Inflammatory macrophage (primary cell): ENCODE data around the gene MYO10.
"Not testable (repeated sequence)": the region's sequence is repeated elsewhere in the genome, so short reads cannot be mapped to it uniquely, and the experiment has no call there.

Experiments used
- DNase-seq, 2 donors: peaks; one replicate each; pipeline ENCODE4 v3.0.0-alpha.2; 2020 to 2022

The MYO10 gene

DNA sequence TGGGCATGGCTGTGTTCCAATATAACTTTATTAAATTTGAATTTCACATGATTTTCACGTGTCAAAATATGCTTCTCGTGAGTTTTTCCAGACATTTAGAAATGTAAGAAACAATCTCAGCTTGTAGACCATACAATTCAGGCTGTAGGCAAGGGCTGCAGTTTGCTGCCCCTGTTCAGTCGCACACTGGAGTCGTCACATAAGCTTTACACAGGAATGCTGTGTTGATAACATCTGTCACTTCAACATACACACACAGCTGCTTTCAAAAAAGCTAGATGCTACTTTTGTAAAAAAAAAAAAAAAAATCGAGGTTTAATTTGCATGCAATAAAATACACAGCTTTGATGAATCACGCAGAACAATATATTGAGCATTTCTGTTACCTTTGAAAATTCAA, 77.9 kb downstream of the MYO10 start:
- no peak for DNase-seq

DNA sequence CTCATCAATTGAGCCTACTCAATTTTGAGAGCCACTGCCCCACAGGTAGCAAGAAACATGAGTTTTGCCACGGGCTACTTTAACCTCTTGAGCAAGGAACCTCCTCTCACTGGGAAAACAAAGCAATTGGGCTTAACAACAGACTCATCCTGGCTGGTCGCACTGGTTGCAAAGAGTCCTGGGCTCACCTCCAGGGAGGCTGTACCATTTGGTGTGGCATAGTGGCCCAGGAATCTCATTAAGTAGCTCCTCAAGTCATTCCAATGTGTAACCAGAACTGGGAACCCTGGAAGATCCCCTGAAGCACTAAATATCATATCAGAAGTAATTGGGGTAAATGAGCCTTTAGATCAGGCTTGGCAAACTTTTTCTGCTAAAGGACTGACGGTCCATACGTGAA, 78.5 kb downstream of the MYO10 start:
- DNase-seq = no peak

DNA sequence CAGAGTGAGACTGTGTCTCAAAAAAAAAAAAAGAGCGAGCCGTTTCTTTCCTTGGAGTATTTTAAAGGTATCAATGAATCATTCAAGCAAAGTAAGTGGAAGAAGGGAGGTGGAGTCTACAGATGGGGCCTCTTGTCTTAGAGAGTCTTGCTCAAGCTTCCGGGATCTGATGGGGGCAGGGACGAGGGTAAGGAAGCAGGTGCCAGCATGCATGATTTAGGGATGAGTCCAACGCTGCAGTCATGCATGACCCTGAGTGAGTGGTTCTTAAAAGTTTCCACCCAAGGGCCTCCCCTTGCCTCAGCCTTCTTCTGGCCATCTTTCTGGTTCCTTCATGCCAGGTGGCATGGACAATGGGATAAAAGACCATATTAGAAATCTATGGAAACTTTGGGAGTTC, 79.6 kb downstream of the MYO10 start:
- DNase-seq = no peak

DNA sequence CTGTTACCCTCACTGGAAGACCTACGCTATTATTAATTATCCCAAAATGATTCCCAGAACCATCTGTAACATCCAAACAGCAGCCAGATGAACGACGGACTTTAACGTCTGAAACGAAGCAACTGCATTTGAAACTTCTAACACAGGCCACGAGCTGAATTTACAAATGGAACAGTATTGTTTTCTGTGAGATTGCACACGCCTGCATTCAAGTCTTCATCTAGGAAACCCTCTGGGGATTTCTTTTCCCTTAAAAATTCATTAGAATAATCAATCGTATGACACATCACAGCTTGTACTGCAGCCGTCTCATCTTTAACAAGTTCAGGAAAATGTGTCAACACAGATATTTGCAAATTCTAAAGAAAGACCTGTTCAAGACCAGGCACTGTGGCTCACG, 80.2 kb downstream of the MYO10 start:
- DNase-seq = no peak

DNA sequence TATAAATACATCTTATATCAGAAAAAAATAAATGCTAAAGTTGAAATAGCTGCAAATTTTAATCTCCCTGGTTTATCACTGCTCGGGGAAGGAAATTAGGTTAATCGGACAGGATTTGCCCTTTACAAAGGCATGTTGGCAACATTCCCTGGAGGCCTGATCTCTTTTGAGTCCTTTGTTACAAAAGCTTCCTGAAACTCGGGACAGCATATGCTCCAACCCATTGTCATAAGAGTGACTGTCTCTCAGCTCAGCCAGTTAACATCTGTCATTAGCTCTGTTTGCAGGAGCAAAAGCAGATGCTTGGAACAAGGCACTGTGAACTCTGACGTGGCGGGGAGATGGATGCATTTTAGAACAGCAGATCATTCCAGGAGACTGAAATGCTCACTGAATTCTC, 80.6 kb downstream of the MYO10 start:
- DNase-seq = no peak

DNA sequence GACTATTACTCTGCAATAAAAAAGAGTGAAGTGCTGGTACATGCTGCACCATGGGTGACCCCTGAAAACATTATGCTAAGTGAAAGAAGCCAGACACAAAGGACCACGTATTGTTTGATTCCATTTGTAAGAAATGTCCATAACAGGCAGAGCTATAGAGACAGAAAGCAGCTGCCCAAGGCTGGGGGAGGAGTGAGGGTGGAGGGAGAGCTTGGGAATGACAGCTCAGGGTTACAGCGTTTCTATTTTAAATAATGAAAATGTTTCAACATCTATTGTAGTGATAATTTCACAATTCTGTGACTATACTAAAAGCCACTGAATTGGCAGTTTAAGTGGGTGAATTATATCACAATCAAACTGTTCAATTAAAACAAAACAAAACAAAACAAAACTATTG, 81.7 kb downstream of the MYO10 start:
- DNase-seq = no peak

DNA sequence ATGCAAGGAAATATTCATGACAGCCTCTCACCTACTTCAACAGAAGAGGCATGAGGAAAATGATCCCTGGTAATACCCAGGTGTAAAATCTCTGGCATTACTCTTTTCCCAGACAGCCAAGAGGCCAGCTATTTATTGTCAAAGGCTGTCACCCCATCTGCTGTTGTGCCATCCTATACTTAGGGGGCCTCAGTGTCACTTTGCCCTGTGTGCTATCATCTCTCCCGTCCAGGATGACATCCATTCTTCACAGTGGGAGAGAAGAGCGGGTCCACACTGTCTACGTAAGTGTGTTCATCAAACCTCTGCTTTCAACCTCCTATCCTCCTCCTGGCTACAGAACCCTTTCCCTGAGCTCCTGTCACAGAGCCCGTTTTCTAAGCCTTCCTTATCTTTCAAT, 82.6 kb downstream of the MYO10 start:
- DNase-seq = no peak

DNA sequence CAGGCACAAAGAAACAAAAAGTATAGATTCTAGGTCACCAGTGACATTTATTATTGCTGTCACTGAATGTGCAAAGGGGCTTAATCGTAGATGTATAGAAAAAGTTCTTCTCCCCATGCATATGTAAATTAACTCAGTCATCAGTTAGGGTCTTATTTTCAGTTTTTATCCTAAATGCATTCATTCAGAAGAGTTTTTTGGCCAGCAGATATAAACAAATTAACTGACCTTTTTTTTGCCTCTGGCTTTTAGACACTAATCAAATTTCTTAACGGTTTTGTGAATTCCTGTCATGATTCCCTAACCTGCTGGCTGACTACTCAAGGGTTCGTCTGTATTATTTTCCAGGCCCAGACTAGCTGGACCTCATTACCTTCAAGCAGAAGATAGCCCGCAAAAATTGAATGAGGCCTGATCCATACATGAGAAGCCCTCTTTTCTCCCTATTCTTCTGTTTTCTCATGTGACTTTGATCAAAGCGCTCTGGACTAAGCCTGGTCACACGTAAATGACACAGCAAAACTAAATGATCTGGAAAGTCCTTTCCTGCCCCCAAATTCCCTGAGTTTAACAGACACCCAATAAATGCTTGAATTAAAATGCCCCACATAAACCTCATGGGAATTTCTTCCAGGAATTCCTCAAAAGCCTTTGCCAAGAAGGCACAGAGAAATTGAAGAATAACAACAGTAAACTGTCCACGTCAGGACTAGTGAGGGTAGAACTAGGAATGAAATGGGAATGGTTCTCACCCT, 83.7 kb downstream of the MYO10 start:
- no peak for DNase-seq

DNA sequence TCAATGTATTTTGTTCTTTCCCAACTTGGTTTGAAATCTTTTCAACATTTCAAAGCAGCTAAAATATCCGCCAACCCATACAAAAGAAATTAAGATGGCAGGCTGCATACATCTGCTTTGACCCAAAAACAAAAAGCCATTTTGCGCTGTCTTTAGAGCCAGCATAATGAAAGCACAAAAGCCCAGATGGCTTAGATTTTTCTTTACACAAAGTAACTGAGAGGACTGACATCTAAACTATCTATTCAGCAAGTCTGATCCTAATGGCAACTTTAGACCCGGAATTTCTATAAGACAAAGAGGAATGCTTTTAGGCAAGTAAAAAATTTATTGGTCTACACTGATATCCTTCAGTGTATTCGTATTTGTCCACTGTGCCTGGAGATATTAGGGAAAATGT, 86.3 kb downstream of the MYO10 start:
- DNase-seq = no peak

DNA sequence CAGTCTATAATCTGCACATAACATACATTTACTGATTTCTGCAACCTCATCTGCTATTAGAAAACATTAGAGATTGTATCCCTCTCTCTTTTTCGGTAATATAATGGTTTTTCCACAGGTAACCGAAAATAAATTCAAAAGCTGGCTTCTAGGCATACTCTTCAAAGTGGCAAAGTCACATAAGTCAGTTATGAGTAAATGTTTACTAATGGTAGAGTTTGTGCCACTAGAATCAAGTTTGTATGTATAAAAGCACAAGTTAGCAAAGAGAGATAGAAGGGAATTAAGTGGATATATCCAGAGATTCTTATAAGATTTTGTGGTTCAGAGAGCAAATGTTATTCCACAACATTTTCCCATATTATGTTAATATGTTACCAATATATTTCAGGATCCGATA, 86.9 kb downstream of the MYO10 start:
- no peak for DNase-seq

DNA sequence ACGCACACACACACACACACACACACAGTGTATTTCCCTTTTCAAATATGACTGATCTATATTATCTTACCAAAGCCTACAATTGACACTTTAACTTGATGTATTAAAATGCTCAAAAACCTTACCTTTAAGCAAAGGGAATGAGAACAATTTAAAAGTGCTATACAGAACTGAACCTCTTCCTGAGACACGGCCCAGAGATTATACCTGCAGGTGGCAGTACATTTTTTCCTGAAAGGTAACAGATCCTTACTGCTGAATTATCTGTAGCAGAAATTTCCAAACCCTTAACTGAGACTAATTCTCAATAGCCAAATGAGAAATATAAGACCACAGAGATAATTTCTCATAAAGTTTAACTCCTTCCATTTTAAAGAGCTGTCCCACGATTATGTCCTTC, 91.1 kb downstream of the MYO10 start:
- DNase-seq = no peak

DNA sequence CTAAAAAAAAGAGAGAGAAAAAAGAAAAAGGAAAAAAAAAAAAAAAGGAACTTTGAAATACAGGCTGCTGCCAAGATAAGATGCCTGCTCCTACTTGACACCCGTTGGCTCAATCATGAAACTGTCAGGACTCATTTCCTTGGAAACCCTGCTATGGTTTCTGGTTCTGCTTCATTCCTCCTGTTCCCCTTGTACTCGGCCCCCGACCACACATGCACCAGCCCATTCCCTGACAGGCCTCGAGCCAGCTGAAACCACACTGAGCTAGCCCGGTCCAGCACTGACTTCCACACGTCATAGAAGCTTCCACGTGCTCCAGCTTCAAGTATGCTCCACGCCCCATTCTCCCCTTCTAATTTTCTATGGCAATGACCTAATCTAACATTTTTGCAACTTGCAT, 93.2 kb downstream of the MYO10 start:
- no peak for DNase-seq

DNA sequence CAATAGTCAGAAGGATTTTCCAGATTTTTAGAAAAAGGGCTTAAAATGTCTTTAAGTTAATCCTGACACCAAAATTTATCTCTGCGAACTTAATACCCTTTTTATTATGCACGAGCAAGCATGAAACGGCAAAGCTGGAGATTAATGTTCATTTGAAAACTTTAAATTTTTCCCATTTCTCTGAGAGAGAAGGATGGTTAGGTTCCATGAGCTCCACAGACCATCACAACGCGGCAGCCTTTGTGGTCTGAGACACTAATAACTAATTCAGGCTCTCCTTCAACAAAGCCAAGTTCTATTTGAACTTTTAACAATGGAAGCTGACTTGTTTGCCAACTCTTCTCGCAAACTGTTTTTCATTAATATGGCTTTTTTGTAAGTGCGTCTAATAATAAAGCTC, 94.7 kb downstream of the MYO10 start:
- no peak for DNase-seq

DNA sequence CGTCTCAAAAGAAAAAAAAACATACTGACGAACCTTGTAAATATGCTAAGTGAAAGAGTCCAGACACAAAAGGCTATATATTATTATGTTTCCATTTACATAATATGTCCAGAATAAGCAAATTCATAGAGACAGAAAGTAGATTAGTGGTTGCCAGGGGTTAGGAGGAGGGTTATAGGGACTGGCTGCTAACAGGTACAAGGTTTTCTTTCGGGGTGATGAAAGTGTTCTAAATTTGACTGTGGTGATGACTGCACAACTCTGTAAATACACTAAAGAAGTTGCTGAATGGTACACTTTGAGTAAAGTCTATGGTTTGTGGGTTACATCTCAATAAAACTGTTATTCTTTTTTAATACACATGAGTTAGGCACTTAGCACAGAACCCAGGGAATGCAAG, 98.8 kb downstream of the MYO10 start:
- no peak for DNase-seq

DNA sequence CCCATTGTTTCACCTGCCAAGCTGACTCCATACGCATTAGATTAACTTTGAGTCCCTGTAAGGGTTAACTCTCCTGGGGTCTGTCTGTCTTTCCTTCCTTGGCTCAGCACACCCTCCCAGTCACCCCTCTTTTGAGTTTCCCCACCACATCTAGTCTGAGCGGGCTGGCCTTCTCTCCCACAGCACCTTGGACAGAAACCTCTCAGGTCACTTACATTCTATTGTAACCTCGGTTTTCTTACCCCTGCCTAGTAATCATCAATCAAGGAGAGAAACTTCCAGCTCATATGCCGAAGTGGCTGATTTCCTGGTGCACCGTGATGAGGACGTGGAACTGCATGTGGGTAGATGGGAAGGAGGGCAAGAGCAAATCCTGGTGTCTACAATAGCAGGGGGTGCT, 102.1 kb downstream of the MYO10 start:
- DNase-seq = no peak

DNA sequence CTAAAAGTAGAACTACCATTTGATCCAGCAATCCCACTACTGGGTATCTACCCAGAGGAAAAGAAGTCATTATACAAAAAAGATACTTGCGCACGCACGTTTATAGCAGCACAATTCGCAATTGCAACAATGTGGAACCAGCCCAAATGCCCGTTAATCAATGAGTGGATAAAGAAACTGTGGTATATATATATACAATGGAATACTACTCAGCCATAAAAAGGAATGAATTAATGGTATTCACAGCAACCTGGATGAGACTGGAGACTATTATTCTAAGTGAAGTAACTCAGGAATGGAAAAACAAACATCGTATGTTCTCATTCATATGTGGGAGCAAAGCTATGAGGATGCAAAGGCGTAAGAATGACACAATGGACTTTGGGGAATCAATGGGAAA, 104.8 kb downstream of the MYO10 start:
- DNase-seq = not testable (repeated sequence)

DNA sequence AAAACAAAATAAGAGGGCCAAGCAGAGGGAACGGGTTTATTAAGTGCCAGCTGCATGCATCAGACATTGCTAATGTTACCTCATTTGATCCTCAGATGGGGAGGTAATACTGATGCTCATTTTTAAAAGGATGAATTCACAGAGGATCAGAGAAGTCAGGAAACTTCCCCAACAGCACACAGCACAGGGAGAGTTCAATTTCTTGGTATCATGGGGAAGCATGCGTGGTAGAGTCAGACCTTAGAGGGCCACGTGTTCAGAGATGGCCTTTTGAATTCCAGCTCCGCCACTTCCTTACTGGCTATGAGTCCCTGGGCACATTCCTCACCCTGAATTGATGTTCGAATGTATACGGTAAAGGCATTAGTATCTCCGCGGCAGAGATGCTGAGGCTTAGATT, 108.3 kb downstream of the MYO10 start:
- no peak for DNase-seq

DNA sequence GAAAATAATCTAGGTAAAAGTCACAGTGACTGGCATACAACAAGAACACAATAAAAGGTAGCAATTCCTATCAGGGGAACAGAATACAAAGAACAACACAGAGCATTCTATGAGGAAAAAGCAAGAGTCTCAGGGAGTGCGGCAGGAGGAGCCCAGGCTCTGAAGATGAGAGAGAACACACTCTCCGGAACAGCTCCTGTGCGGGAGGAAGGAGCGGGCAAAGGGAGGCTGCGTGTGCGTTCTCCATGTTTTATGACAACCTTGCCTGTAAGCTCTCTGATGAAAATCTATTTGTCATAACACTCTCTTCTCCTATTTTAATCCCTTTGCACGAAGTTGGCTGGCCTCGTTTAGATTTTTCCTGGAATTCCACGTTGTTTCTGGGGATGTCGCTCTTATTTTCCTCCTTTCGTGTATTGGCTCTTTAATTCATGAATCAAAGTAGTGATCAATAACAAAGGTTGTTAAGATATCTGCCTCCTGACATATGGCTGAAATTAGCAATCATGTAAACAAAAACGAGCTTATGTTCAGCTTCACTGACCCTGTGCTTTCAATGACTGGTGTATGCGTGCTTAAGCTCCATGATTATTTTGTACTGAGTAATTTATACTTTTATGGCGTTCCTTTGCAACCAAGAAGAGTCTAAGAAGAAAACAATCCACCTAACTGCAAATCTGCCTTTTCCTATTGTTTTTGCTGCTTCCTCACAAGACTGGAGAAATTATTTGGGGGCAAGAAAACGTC, 109.5 kb downstream of the MYO10 start:
- DNase-seq = no peak

DNA sequence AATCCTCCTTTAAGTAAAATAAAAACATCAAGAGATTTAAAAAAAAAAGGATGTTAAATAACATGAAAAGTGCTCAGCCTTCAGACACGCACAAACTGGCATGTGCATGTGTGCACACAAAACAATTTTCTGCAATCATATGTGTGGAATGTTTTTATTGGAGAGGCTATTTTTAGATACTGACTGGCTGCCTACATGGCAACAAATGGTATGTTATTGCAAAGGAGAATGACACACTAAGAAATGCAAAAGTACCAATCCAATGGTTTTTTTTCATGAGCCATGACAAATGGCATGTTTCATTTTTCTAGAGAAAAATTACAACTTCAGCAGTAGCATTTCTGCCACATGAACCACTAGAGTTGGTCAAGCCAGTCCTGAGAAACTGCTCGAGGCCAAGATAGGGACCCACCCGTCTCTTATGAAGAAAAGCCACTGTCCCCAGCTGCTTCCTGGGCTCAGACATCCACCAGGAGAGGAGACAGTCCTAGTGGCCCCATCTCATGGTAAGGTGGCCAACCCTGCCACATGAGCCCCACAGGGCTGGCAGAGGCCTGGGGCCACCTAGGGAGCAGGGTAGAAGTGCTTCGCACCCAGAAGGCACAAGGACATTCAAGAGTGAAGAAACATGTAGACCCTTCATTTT, 116.4 kb downstream of the MYO10 start:
- DNase-seq = no peak

DNA sequence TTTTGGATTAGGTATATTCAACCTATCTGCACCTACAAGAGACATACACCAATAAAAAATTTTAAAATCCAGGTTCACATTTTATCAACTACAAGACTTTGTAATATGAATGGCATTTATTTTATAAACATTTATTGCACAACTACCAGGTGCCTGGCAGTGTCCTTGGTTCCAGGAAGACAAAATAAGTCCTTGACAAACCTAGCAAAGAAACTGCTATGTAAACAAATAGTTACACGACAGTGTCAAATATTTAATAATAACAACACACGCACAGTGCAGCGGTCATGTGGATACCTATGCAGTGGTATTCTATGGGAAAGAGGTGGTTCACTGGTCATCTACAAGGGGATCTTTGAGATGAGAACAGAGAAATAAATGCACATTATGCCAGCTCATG, 120.7 kb downstream of the MYO10 start:
- no peak for DNase-seq

DNA sequence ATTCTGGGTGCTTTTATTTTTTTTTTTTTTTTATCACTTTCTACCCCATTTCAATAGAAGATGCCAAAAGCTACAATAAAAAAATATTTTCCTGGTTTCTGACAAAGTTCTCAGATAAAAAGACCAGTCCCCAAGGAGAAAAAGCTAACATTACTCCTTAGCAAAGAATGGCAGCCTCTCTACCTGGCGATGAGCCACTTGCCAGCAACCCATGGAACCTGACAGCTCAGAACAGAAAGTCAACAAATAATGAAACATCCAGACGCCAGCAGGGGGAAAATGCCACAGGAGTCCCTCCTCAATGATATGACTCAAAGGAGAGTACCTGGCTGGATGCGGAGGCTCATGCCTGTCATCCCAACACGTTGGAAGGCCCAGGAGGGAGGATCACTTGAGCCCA, 123.2 kb downstream of the MYO10 start:
- DNase-seq = no peak

DNA sequence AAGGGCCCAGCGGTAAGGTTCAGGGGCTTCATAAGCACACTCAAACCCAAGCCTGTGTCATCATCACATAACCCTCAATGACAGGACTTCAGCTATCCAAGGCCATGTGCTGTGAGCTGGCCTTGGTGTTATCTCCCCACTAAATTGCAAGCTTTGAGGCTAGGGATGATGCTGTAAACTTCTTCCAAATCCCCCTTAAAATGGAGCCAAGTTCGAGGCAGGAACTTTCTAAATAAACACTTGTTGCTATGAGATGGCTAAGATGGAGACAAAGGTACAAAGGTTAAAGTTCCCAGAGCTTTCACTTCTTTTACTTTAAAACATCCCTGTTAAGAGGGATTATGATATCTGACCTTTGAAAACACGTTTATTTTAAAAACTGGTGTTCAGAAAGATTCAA, 123.6 kb downstream of the MYO10 start:
- DNase-seq = no peak

DNA sequence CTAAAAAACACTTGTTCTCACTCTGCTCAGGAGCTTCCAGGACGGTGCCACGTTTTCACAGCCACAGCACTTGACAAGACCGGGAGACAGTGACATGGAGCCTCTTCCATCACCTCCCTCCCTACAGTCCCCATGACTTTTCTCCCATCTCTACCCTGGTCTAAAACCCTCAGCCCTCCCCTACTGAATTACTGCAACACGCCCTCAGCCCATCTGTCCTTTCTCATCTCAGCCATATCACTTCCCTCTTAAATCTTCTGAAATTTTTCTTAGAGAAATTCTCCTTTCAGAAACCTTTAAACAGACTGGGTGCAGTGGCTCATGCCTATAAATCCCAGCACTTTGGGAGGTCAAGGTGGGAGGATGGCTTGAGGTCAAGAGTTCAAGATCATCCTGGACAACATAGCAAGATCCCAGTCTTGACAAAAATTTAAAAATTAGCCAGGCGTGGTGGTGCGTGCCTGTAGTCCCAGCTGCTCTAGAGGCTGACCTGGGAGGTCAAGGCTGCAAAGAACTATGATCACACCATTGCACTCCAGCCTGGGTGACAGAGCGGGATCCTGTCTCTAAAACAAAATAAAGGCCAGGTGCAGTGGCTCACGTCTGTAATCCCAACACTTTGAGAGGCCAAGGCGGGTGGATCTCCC, 125.8 kb downstream of the MYO10 start:
- DNase-seq = no peak
